Tibial nerve (tissue), 4 donors: ENCODE measurements around the gene PHRF1. TPM values are rescaled to one million over a fixed set of nuclear protein-coding genes. Genes with fewer than 3 reads are reported as not detected.

Source experiments
- DNase-seq, 2 donors: peaks; one replicate each; pipeline ENCODE4 v3.0.0-alpha.2; 2019; ENCODE audit warnings: low spot score in 2 of 2
- H3K27ac ChIP-seq, 4 donors: fragments of 200-600 bp; sonication (generic) in 3 of 4; one replicate each; pipeline ENCODE4 v1.5.1; 2017 to 2019; ENCODE audit warnings: mild to moderate bottlenecking in 1 of 4
- H3K27me3 ChIP-seq, 2 donors: fragments of 200-600 bp; sonication (generic) in 1 of 2; one replicate each; pipeline versions ENCODE4 v1.5.1 to v1.6.0; 2017 to 2019
- H3K36me3 ChIP-seq, 3 donors: fragments of 200-600 bp; sonication (generic); one replicate each; pipeline ENCODE4 v1.5.1; 2018 to 2019
- H3K4me1 ChIP-seq, 4 donors: fragments of 200-600 bp; sonication (generic) in 3 of 4; one replicate each; pipeline ENCODE4 v1.5.1; 2017 to 2019
- H3K4me3 ChIP-seq, 4 donors: fragments of 200-600 bp; sonication (generic) in 3 of 4; one replicate each; pipeline ENCODE4 v1.5.1; 2017 to 2019; ENCODE audit warnings: mild to moderate bottlenecking in 1 of 4, moderate library complexity in 1 of 4
- H3K9me3 ChIP-seq, 4 donors: fragments of 200-600 bp; sonication (generic) in 3 of 4; one replicate each; pipeline ENCODE4 v1.5.1; 2017 to 2019
- EP300 ChIP-seq, 2 donors: sonication (generic); formaldehyde crosslinking; IDR thresholded peaks; one replicate each; pipeline ENCODE4 v1.6.1; 2017; ENCODE audit warnings: antibody characterized with exemption in 2 of 2, mild to moderate bottlenecking in 1 of 2
- POLR2A ChIP-seq, 2 donors: fragments of 450-650 bp; IDR thresholded peaks; one replicate each; pipeline ENCODE4 v1.6.1; 2017; ENCODE audit warnings: antibody characterized with exemption in 2 of 2, mild to moderate bottlenecking in 2 of 2, moderate library complexity in 2 of 2
- WGBS, 2 donors: methylation state at CpG; one replicate each; pipeline ENCODE4 v1.1.5; 2018; 5-methylcytosine and 5-hydroxymethylcytosine counted together
- total RNA-seq, 4 donors: library from RNA; depleted of rRNA; stranded (reverse); fragments of >200 nt; gene quantifications; one replicate each; pipeline ENCODE4 v1.1.0, GENCODE V29; 2016
- TF ChIP-seq, protein P1 (sequence below), 5 experiments: fragments of 200-600 bp in 3 of 5; fragments of 450-650 bp in 2 of 5; sonication (generic) in 3 of 5; IDR thresholded peaks; one replicate each; pipeline ENCODE4 v1.5.1; 2016 to 2019; ENCODE audit warnings: antibody characterized with exemption in 5 of 5, mild to moderate bottlenecking in 3 of 5, moderate library complexity in 2 of 5

PHRF1 gene
- total RNA-seq, 4 donors from 2014 or later = 27.1 to 49.2 (median 34.9) TPM

DNA sequence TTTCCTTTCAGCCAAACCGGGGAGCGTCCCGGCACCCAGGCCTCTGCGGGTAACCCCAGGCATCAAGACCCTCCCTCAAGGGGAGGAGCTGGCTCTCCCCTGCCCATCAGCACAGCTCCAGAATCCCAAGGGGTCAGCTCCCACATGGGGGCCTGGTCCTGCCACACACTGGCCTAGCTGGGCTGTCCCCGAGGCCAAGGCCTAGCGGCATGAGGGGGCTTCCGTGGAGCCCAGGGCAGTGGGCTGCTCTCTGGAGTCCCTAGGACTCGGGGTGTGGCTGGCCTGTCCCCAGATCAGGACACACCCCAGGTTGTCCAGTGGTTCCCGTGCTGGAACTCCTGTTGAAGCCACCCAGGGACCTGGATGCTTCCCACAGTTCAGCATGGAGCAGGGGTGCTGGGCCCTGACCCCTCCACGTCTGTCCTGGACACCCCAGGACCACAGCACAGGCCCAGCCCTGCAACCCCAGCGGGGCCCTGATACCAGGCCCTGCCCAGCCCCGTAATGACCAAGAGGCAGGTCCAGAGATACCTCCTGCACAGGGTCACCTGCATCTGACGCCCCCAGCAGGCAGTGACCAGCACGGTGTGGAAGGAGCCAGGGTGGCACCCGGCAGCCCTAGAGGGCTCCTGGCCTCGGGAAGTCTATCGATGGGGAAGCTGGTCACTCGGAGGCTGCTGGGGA lies 46.4 kb upstream of the PHRF1 start:
- no peak overlapping the region for H3K27ac ChIP-seq
- peaks cover 0 to 23% (median 9%) of the 10 kb centered on the region in 4 donors for H3K4me1 ChIP-seq
- WGBS, 2 donors = 65 to 74% methylated on average over 11 to 13 of the region's 18 CpGs
- DNase-seq = no peak
- no peaks in the 10 kb centered on the region for H3K9me3 ChIP-seq
- TF ChIP-seq, protein P1, sequence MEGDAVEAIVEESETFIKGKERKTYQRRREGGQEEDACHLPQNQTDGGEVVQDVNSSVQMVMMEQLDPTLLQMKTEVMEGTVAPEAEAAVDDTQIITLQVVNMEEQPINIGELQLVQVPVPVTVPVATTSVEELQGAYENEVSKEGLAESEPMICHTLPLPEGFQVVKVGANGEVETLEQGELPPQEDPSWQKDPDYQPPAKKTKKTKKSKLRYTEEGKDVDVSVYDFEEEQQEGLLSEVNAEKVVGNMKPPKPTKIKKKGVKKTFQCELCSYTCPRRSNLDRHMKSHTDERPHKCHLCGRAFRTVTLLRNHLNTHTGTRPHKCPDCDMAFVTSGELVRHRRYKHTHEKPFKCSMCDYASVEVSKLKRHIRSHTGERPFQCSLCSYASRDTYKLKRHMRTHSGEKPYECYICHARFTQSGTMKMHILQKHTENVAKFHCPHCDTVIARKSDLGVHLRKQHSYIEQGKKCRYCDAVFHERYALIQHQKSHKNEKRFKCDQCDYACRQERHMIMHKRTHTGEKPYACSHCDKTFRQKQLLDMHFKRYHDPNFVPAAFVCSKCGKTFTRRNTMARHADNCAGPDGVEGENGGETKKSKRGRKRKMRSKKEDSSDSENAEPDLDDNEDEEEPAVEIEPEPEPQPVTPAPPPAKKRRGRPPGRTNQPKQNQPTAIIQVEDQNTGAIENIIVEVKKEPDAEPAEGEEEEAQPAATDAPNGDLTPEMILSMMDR (IDR thresholded peaks at IDR 0.05) = no peak
- no peak for TF ChIP-seq POLR2A (IDR thresholded peaks at IDR 0.05)
- no peak for TF ChIP-seq EP300 (IDR thresholded peaks at IDR 0.05)
- H3K36me3 ChIP-seq = peaks cover 0 to 42% (median 0%) of the 10 kb centered on the region in 3 donors
- H3K27me3 ChIP-seq = no peaks in the 10 kb centered on the region
- H3K4me3 ChIP-seq = no peak overlapping the region

DNA sequence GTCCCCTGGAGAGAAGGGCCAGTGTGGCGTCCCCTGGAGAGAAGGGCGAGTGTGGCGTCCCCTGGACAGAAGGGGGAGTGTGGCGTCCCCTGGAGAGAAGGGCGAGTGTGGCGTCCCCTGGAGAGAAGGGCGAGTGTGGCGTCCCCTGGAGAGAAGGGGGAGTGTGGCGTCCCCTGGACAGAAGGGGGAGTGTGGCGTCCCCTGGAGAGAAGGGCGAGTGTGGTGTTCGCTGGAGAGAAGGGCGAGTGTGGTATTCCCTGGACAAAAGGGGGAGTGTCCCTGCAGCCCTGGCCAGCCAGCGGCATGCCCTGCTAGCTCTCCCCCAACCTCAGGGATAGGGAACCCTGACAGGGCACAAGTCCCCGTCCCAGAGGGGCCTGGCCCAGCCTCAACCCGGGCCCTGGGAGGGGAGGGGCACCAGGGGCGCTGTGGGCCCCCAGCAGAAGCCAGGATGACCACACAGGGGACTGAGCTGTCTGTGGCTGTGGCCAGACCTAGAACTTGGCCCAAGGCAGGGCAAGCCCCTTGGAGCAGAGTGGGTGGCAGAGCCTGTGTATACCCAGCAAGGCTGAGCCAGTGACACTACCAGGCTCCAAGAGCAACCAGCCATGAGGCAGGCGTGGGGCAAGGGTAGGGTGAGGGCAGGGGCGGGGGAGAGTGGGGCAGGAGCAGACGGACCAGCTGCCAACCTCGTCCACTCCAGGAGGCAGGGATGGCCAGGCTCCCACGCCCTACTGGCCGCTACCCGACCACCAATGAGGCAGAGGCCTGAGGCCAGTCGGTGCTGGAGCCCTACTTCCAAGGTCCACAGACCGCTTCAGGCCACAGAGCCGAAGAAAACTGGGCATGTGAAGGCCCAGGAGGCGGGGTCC lies 45.1 kb upstream of the PHRF1 start:
- TF ChIP-seq POLR2A (IDR thresholded peaks at IDR 0.05) (no peak), EP300 (IDR thresholded peaks at IDR 0.05) (no peak)
- TF ChIP-seq, protein P1 (IDR thresholded peaks at IDR 0.05) = no peak
- 82 to 84% methylated on average over 16 to 27 of the region's 28 CpGs for WGBS, 2 donors
- Histone ChIP-seq H3K27ac (no peak overlapping the region), H3K4me3 (no peak overlapping the region), H3K36me3 (peaks cover 0 to 42% (median 0%) of the 10 kb centered on the region in 3 donors), H3K4me1 (peaks cover 0 to 27% (median 13%) of the 10 kb centered on the region in 4 donors), H3K9me3 (no peaks in the 10 kb centered on the region), H3K27me3 (no peaks in the 10 kb centered on the region)
- DNase-seq = no peak

DNA sequence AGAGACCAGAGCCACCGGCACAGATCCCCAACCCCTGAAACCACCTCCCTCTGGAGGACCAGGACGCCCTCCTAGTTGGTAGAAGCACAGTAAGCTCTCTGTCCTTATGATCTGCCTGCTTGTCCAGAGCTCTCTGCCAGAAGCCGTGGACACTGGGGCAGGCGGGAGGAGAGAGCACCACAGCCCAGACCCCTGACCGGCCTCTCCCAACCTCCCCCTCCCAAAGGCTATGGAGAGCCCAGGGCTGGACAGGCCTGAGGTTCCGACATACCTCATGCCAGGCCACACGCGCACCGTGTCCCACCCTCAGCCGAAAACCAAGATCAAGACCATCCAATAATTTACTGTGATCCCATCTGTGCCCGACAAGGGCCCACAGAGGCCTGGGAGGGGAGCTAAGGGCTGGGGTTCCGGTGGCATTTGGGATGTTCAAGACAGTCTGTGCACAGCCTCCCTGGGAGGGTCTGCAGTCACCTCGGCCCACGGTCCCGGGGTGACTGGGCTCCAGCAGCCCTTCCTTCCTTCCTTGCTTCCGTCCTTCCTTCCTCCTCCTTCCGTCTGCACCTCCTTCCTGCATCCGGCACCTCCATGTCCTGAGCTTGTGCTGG lies 44.2 kb upstream of the PHRF1 start:
- H3K27me3 ChIP-seq = no peaks in the 10 kb centered on the region
- no peaks in the 10 kb centered on the region for H3K9me3 ChIP-seq
- H3K4me1 ChIP-seq = peaks cover 0 to 36% (median 22%) of the 10 kb centered on the region in 4 donors
- H3K4me3 ChIP-seq = no peak overlapping the region
- 89% methylated on average over 16 of the region's 18 CpGs for WGBS, 2 donors
- TF ChIP-seq POLR2A (IDR thresholded peaks at IDR 0.05) (no peak), EP300 (IDR thresholded peaks at IDR 0.05) (no peak)
- TF ChIP-seq, protein P1 (IDR thresholded peaks at IDR 0.05) = no peak
- no peak for DNase-seq
- H3K27ac ChIP-seq = no peak overlapping the region
- H3K36me3 ChIP-seq = peaks cover 0 to 42% (median 0%) of the 10 kb centered on the region in 3 donors

DNA sequence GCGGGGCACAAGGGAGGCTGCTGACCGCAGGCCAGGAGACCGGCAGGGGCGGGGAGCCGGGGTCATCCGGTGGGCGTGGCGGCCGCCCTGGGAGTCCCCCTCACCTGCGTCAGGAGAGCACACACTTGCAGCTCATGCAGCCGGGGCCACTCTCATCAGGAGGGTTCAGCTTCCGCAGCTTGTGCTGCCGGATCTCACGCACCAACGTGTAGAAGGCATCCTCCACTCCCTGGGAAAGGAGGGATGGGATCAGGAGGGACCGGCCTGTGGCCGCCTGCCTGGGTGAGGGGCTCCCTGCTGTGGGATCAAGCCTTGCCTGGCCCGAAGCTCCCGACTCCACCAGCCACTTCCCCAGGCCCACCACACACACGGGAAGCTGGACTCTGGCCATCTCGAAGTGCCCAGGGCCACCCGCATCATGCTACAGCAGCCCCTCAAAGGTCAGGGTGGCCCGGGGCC lies 43.7 kb upstream of the PHRF1 start:
- Histone ChIP-seq H3K4me1 (peaks cover 0 to 41% (median 27%) of the 10 kb centered on the region in 4 donors), H3K27me3 (no peaks in the 10 kb centered on the region), H3K36me3 (peaks cover 0 to 42% (median 0%) of the 10 kb centered on the region in 3 donors), H3K27ac (no peak overlapping the region), H3K4me3 (no peak overlapping the region), H3K9me3 (no peaks in the 10 kb centered on the region)
- TF ChIP-seq, protein P1 (IDR thresholded peaks at IDR 0.05) = no peak
- TF ChIP-seq EP300 (IDR thresholded peaks at IDR 0.05) = no peak
- no peak for DNase-seq
- 80 to 87% methylated on average over 20 to 23 of the region's 23 CpGs for WGBS, 2 donors
